K562 (cell line): ENCODE measurements around the gene ODR4. TPM values are rescaled to one million over a fixed set of nuclear protein-coding genes. Genes with fewer than 3 reads are reported as not detected.

ENCODE experiments used
- ATAC-seq: fragments of 200-7000 bp; cut with Tn5 transposase; 3 replicates; pipeline ENCODE4 v1.9.1; 2020; ENCODE audit warnings: moderate library complexity
- BruUV-seq: library from RNA; stranded (reverse); fragments of 400-500 nt; replicated peaks from 2 replicates; lab custom pipeline; 2021; lab: Mats Ljungman, UMichigan
- CTCF ChIA-PET: fragments of 300-600 bp; formaldehyde crosslinking; extraction: SDS; loops from one replicate; lab custom pipeline; 2021; ENCODE audit warnings: low intra/inter-chr PET ratio; lab: Yijun Ruan, JAX
- POLR2A ChIA-PET: fragments of 300-600, 350-650 bp; sonication (Branson Sonifier 250); formaldehyde crosslinking; extraction: SDS; loops from one replicate; lab custom pipeline; 2021; ENCODE audit warnings: antibody characterized with exemption, inconsistent platforms; lab: Yijun Ruan, JAX
- DNase-seq, 4 experiments: peaks; one replicate each; pipeline versions ENCODE4 v3.0.0 to v3.0.0-alpha.2; 2011 to 2018; ENCODE audit warnings: low spot score in 3 of 4, mixed read lengths in 3 of 4; ENCODE audit errors: extremely low read depth in 1 of 4
- FAIRE-seq: peaks from 2 replicates; lab custom pipeline; 2011; peaks lifted over from hg19 to GRCh38; lab: Jason Lieb, UNC
- H2AFZ ChIP-seq: 2 replicates; pipeline ENCODE4 v1.6.0; 2011; ENCODE audit warnings: low read depth, low read length, control low read depth, inconsistent platforms
- H3K27ac ChIP-seq: fragments of 200-600 bp; 3 replicates; pipeline ENCODE4 v1.8.0; 2011; ENCODE audit warnings: low read depth, mild to moderate bottlenecking, control low read depth, inconsistent platforms, low read length, moderate library complexity, mixed read lengths; ENCODE audit errors: extremely low read depth
- H3K27me3 ChIP-seq, 2 experiments: fragments of 300-600 bp in 1 of 2; 2 replicates in 1 of 2; 3 replicates in 1 of 2; pipeline versions ENCODE4 v1.6.0 to v1.8.0; 2011; ENCODE audit warnings: inconsistent platforms in 2 of 2, low read length in 2 of 2, mild to moderate bottlenecking in 1 of 2, mixed read lengths in 1 of 2, moderate library complexity in 1 of 2; ENCODE audit not compliant: control insufficient read depth in 2 of 2, insufficient read depth in 2 of 2
- H3K36me3 ChIP-seq: fragments of 300-600 bp; 3 replicates; pipeline ENCODE4 v1.8.0; 2011; ENCODE audit warnings: mild to moderate bottlenecking, low read length, inconsistent platforms; ENCODE audit not compliant: control insufficient read depth, insufficient read depth
- H3K4me1 ChIP-seq, 2 experiments: fragments of 200-600 bp in 1 of 2; replicated peaks in 1 of 2; 2 replicates in 1 of 2; 3 replicates in 1 of 2; pipeline versions ENCODE4 v1.5.1 to v1.8.0; 2011; ENCODE audit warnings: inconsistent platforms in 2 of 2, low read length in 2 of 2, mild to moderate bottlenecking in 1 of 2, mixed read lengths in 1 of 2, moderate library complexity in 1 of 2; ENCODE audit not compliant: control insufficient read depth in 2 of 2, insufficient read depth in 2 of 2
- H3K4me2 ChIP-seq: 2 replicates; pipeline ENCODE4 v1.6.1; 2011; ENCODE audit warnings: low read length, control low read depth, inconsistent platforms, mixed read lengths; ENCODE audit not compliant: insufficient read depth
- H3K4me3 ChIP-seq: fragments of 200-600 bp; sonication (generic), shearing (Covaris generic); 2 replicates; pipeline ENCODE4 v1.5.1; 2016; ENCODE audit warnings: control low read depth, inconsistent platforms
- H3K79me2 ChIP-seq: fragments of 200-600 bp; 3 replicates; pipeline ENCODE4 v1.8.0; 2011; ENCODE audit warnings: low read length, inconsistent platforms; ENCODE audit not compliant: control insufficient read depth, insufficient read depth
- H3K9ac ChIP-seq, 2 experiments: 2 replicates each; pipeline versions ENCODE4 v1.6.0 to v1.6.1; 2011; ENCODE audit warnings: low read depth in 2 of 2, low read length in 2 of 2, control low read depth in 1 of 2, inconsistent platforms in 1 of 2, mild to moderate bottlenecking in 1 of 2, mixed read lengths in 1 of 2; ENCODE audit not compliant: insufficient read depth in 1 of 2
- H3K9me1 ChIP-seq: one replicate; pipeline ENCODE4 v1.6.0; 2011; ENCODE audit warnings: inconsistent platforms, mild to moderate bottlenecking, low read length, moderate library complexity; ENCODE audit not compliant: control insufficient read depth, insufficient read depth
- H3K9me3 ChIP-seq: replicated peaks from 2 replicates; pipeline ENCODE4 v1.5.1; 2011; ENCODE audit warnings: low read depth, low read length, inconsistent platforms; ENCODE audit not compliant: control insufficient read depth, insufficient read depth
- H4K20me1 ChIP-seq: replicated peaks from 2 replicates; pipeline ENCODE4 v1.6.1; 2011; ENCODE audit warnings: low read length, inconsistent platforms, mixed read lengths; ENCODE audit not compliant: control insufficient read depth, insufficient read depth
- CEBPB ChIP-seq: fragments of 450-650 bp; IDR thresholded peaks from 2 replicates; pipeline ENCODE4 v1.6.1; 2016; ENCODE audit warnings: missing genetic modification characterization, missing compliant biosample characterization
- CREB1 ChIP-seq, 2 experiments: sonication (generic) in 1 of 2; formaldehyde crosslinking in 1 of 2; IDR thresholded peaks; 2 replicates each; pipeline versions ENCODE4 v1.6.1 to v1.8.0; 2012 to 2022; ENCODE audit warnings: inconsistent platforms in 1 of 2, mild to moderate bottlenecking in 1 of 2, missing genetic modification reagents in 1 of 2, moderate library complexity in 1 of 2
- HNRNPL ChIP-seq: fragments of 200-400 bp; formaldehyde crosslinking; IDR thresholded peaks from 2 replicates; pipeline ENCODE4 v1.6.1; 2017; ENCODE audit warnings: low read depth, mild to moderate bottlenecking, low read length
- JUN ChIP-seq, 2 experiments: sonication (generic) in 1 of 2; formaldehyde crosslinking in 1 of 2; IDR thresholded peaks; 2 replicates each; pipeline versions ENCODE4 v1.6.1 to v1.8.0; 2012 to 2022; ENCODE audit warnings: borderline replicate concordance in 2 of 2, mild to moderate bottlenecking in 2 of 2, improper control_type of control experiment in 1 of 2, low read depth in 1 of 2, low read length in 1 of 2, missing genetic modification reagents in 1 of 2
- LCOR ChIP-seq: sonication (generic); formaldehyde crosslinking; IDR thresholded peaks from 2 replicates; pipeline ENCODE4 v1.8.0; 2022; ENCODE audit warnings: mild to moderate bottlenecking, missing genetic modification reagents
- MAFK ChIP-seq: IDR thresholded peaks from 2 replicates; pipeline ENCODE4 v1.6.1; 2011; ENCODE audit warnings: low read length, improper control_type of control experiment
- MLX ChIP-seq, 2 experiments: fragments of 450-650 bp in 1 of 2; sonication (generic) in 1 of 2; formaldehyde crosslinking; conservative IDR thresholded peaks; 2 replicates each; pipeline versions ENCODE4 v1.4.0 to v1.8.1; 2020 to 2022; ENCODE audit warnings: mild to moderate bottlenecking in 1 of 2, missing genetic modification reagents in 1 of 2
- PRDM10 ChIP-seq: fragments of 450-650 bp; IDR thresholded peaks from 2 replicates; pipeline ENCODE4 v1.6.1; 2018; ENCODE audit not compliant: partially characterized antibody
- RBM15 ChIP-seq: fragments of 200-400 bp; formaldehyde crosslinking; IDR thresholded peaks from 2 replicates; pipeline ENCODE4 v1.6.1; 2018; ENCODE audit warnings: mild to moderate bottlenecking, low read length, moderate library complexity; ENCODE audit not compliant: insufficient read depth
- SIRT6 ChIP-seq: IDR thresholded peaks from one replicate; pipeline ENCODE4 v1.6.1; 2012; ENCODE audit warnings: low read depth, mild to moderate bottlenecking, control low read depth, inconsistent platforms, low read length, moderate library complexity
- SMAD3 ChIP-seq: fragments of 450-650 bp; formaldehyde crosslinking; conservative IDR thresholded peaks from 2 replicates; pipeline ENCODE4 v1.4.0; 2020; ENCODE audit warnings: mild to moderate bottlenecking
- SMARCC2 ChIP-seq: fragments of 450-650 bp; IDR thresholded peaks from 2 replicates; pipeline ENCODE4 v1.6.1; 2017; ENCODE audit warnings: antibody characterized with exemption, moderate library complexity, mild to moderate bottlenecking, low read depth
- SRSF9 ChIP-seq: fragments of 200-400 bp; formaldehyde crosslinking; IDR thresholded peaks from 2 replicates; pipeline ENCODE4 v1.6.1; 2017; ENCODE audit warnings: low read depth, low read length, borderline replicate concordance
- TGIF2 ChIP-seq: sonication (generic); formaldehyde crosslinking; IDR thresholded peaks from 2 replicates; pipeline ENCODE4 v1.8.1; 2022; ENCODE audit warnings: mild to moderate bottlenecking, missing genetic modification reagents, moderate library complexity
- YBX1 ChIP-seq: fragments of 450-650 bp; IDR thresholded peaks from 2 replicates; pipeline ENCODE4 v1.7.1; 2016; ENCODE audit warnings: mild to moderate bottlenecking
- ZBTB2 ChIP-seq: fragments of 450-650 bp; IDR thresholded peaks from 2 replicates; pipeline ENCODE4 v1.6.1; 2016; ENCODE audit warnings: antibody characterized with exemption
- ZNF143 ChIP-seq: sonication (generic); formaldehyde crosslinking; IDR thresholded peaks from 2 replicates; pipeline ENCODE4 v1.9.0; 2022; ENCODE audit warnings: mild to moderate bottlenecking, missing genetic modification reagents
- ZNF224 ChIP-seq: sonication (generic); formaldehyde crosslinking; IDR thresholded peaks from 2 replicates; pipeline ENCODE4 v1.8.0; 2022; ENCODE audit warnings: mild to moderate bottlenecking, missing genetic modification reagents
- ZNF75A ChIP-seq: fragments of 450-650 bp; formaldehyde crosslinking; IDR thresholded peaks from 2 replicates; pipeline ENCODE4 v1.4.0; 2020; ENCODE audit warnings: mild to moderate bottlenecking
- WGBS: fragments of 100-300 bp; shearing (Covaris generic); methylation state at CpG from one replicate; pipeline ENCODE4 v1.1.6; 2016; ENCODE audit warnings: low coverage, mixed read lengths; ENCODE audit not compliant: insufficient coverage; ENCODE audit errors: missing lambda C conversion rate; 5-methylcytosine and 5-hydroxymethylcytosine counted together
- in situ Hi-C: fragments of 300-500 bp; cut with MboI; formaldehyde crosslinking; loops from 4 replicates; pipeline ENCODE4 v1.15.0; 2018; ENCODE audit warnings: inconsistent platforms, mixed read lengths
- intact Hi-C: fragments of 100-400 bp; cut with micrococcal nuclease; formaldehyde crosslinking; loops from 2 replicates; pipeline ENCODE4 v1.14.2; 2022
- polyA plus RNA-seq, 8 experiments: library from polyadenylated mRNA; depleted of rRNA in 4 of 8; stranded (reverse) in 5 of 8; unstranded in 3 of 8; fragments of >200 nt; fragmentation: Nextera tagmentation in 2 of 8; fragmentation: Illumina TruSeq in 1 of 8; extraction: Ambion mirVana in 2 of 8; extraction: Trizol in 1 of 8; gene quantifications; 2 replicates each; pipeline versions ENCODE4 v1.2.1 to v1.2.3, GENCODE V29; 2011 to 2014; ENCODE audit warnings: inconsistent platforms in 1 of 8, missing spikeins in 1 of 8
- total RNA-seq, 7 experiments: library from RNA; depleted of rRNA in 6 of 7; stranded (reverse); fragments of >200 nt in 6 of 7; fragmentation: Illumina TruSeq in 2 of 7; extraction: Trizol in 2 of 7; gene quantifications; 2 replicates each; pipeline versions ENCODE4 v1.2.1 to v1.2.3, GENCODE V29; 2011 to 2021; ENCODE audit warnings: low replicate concordance in 1 of 7

Gene ODR4
- total and polyA plus RNA-seq, 9 of the 15 experiments (the other 6 are each of a cell fraction or from before 2014, with no cell fraction given): 23.1 to 63.9 (median 44.1) TPM

- H3K4me1 ChIP-seq: no peaks in the 10 kb centered on the region
- H3K27ac ChIP-seq: no peak overlapping the region
- in situ Hi-C loops: no loop called here
- H3K9me1 ChIP-seq: no peaks in the 10 kb centered on the region
- H4K20me1 ChIP-seq: no peaks in the 10 kb centered on the region
- DNase-seq (no peak), FAIRE-seq (no peak), ATAC-seq (no peak)
- no peak overlapping the region for H3K9ac ChIP-seq
- no peak overlapping the region for H3K4me3 ChIP-seq
- ChIA-PET CTCF (no interaction called here), POLR2A (no interaction called here)
- H3K79me2 ChIP-seq: no peaks in the 10 kb centered on the region
- intact Hi-C loops: no loop called here
- no TSS peak for BruUV-seq
- 13% methylated on average over 3 of the region's 3 CpGs for WGBS
- H3K9me3 ChIP-seq: no peaks in the 10 kb centered on the region
- no peaks in the 10 kb centered on the region for H3K36me3 ChIP-seq
- no peak overlapping the region for H3K4me2 ChIP-seq
- no peaks in the 10 kb centered on the region for H3K27me3 ChIP-seq
- H2AFZ ChIP-seq: no peak overlapping the region
- TF ChIP-seq PRDM10 (no peak), ZNF143 (CRISPR knock-in tag) (no peak), SIRT6 (no peak), LCOR (CRISPR knock-in tag) (no peak), ZNF224 (no peak), HNRNPL (no peak), JUN (IDR thresholded peaks at IDR 0.05; ENCODE audit: borderline replicate concordance, low read depth, low read length) (no peak), JUN (CRISPR knock-in tag; IDR thresholded peaks at IDR 0.05; ENCODE audit: borderline replicate concordance) (no peak), SRSF9 (no peak), SMARCC2 (no peak), MLX (CRISPR knock-in tag; conservative IDR thresholded peaks at IDR 0.05) (no peak), CREB1 (IDR thresholded peaks at IDR 0.05) (no peak), CREB1 (CRISPR knock-in tag; IDR thresholded peaks at IDR 0.05) (no peak), SMAD3 (CRISPR knock-in tag) (no peak), ZBTB2 (no peak), TGIF2 (CRISPR knock-in tag) (no peak), CEBPB (tag) (no peak), ZNF75A (no peak), RBM15 (no peak), MAFK (no peak), YBX1 (no peak)
Measured at GRCh38 chr1:186426118-186426517, 50.5 kb downstream of the ODR4 start.
